ENCODE measurements around the gene CACNG4.

Gene CACNG4

GRCh38 chr17:66945147-66945835, 19.2 kb upstream of the CACNG4 start:
- DNase-seq: peak; percentile 62

- no peak for DNase-seq
Observed at GRCh38 chr17:66946251-66946650, 18.3 kb upstream of the CACNG4 start.

- DNase-seq: no peak
Observed at GRCh38 chr17:66947311-66947710, 17.2 kb upstream of the CACNG4 start.

GRCh38 chr17:66948061-66948750, 16.3 kb upstream of the CACNG4 start:
- no peak for DNase-seq

GRCh38 chr17:66949501-66949900, 15.0 kb upstream of the CACNG4 start:
- DNase-seq: no peak

GRCh38 chr17:66950325-66950724, 14.2 kb upstream of the CACNG4 start:
- DNase-seq: no peak

- DNase-seq: no peak
Observed at GRCh38 chr17:66950886-66951604, 13.5 kb upstream of the CACNG4 start.

GRCh38 chr17:66951605-66951953, 12.9 kb upstream of the CACNG4 start:
- DNase-seq: no peak

- DNase-seq: no peak
Observed at GRCh38 chr17:66952031-66952524, 12.4 kb upstream of the CACNG4 start.

- DNase-seq: no peak
Observed at GRCh38 chr17:66952681-66953629, 11.6 kb upstream of the CACNG4 start.

GRCh38 chr17:66953630-66954020, 10.9 kb upstream of the CACNG4 start:
- no peak for DNase-seq

- DNase-seq: no peak
Observed at GRCh38 chr17:66954632-66955031, 9.9 kb upstream of the CACNG4 start.

GRCh38 chr17:66955821-66956220, 8.7 kb upstream of the CACNG4 start:
- no peak for DNase-seq

- DNase-seq: no peak
Observed at GRCh38 chr17:66956941-66957340, 7.6 kb upstream of the CACNG4 start.

GRCh38 chr17:66957343-66957742, 7.2 kb upstream of the CACNG4 start:
- DNase-seq: no peak

GRCh38 chr17:66957951-66958579, 6.4 kb upstream of the CACNG4 start:
- DNase-seq: no peak

- DNase-seq: no peak
Observed at GRCh38 chr17:66959641-66960375, 4.7 kb upstream of the CACNG4 start.

GRCh38 chr17:66960613-66961012, 3.9 kb upstream of the CACNG4 start:
- DNase-seq: no peak

GRCh38 chr17:66963521-66963908, 992 bp upstream of the CACNG4 start:
- DNase-seq: no peak

- DNase-seq: no peak
Observed at GRCh38 chr17:66964930-66965800, 658 bp downstream of the CACNG4 start.

Measured in NCI-H1436 treated with DMSO at 0.1 percent for 48 hours (cell line).